Prostate gland (tissue), 2 donors: ENCODE measurements around the gene B4GALNT3.

ENCODE experiments used
- CTCF ChIP-seq, 4 experiments: fragments of 200-600 bp in 2 of 4; fragments of 450-650 bp in 2 of 4; sonication (generic) in 2 of 4; IDR thresholded peaks; 1 replicate in 3 of 4; 2 replicates in 1 of 4; pipeline ENCODE4 v1.5.1; 2016 to 2019; ENCODE audit warnings: antibody characterized with exemption in 4 of 4, mild to moderate bottlenecking in 2 of 4, moderate library complexity in 2 of 4
- POLR2A ChIP-seq: fragments of 450-650 bp; IDR thresholded peaks from one replicate; pipeline ENCODE4 v1.6.1; 2016; ENCODE audit warnings: antibody characterized with exemption, mild to moderate bottlenecking
- POLR2AphosphoS5 ChIP-seq: sonication (generic); formaldehyde crosslinking; IDR thresholded peaks from one replicate; pipeline ENCODE4 v1.6.1; 2017; ENCODE audit warnings: antibody characterized with exemption

GRCh38 chr12:568486-568885 lies 108.7 kb downstream of the B4GALNT3 start:
- TF ChIP-seq POLR2A (no peak), CTCF (IDR thresholded peaks at IDR 0.05) (no peak), POLR2AphosphoS5 (no peak)
